ENCODE measurements around the gene OTOL1. TPM values are rescaled to one million over a fixed set of nuclear protein-coding genes. Genes with fewer than 3 reads are reported as not detected.

The OTOL1 gene
- total and polyA plus RNA-seq, 2 donors (not counting 3 experiments of a cell fraction or from before 2014, with no cell fraction given), result not detected

- H3K4me2 ChIP-seq (ENCODE audit: insufficient read depth, low read length), result no peak overlapping the region
- intact Hi-C loops (cut with micrococcal nuclease) (no loop called here), dilution Hi-C loops (cut with MboI; ENCODE audit: extremely low pct_ligation_motif_present, low sequenced_read_pairs) (no loop called here)
- FAIRE-seq (no peak), DNase-seq (ENCODE audit: low read depth, low spot score) (no peak)
- no peaks in the 10 kb centered on the region for H3K4me1 ChIP-seq (ENCODE audit: control insufficient read depth, extremely low read depth, insufficient read depth, low read length)
- H3K9me1 ChIP-seq (replicated peaks; ENCODE audit: control insufficient read depth, extremely low read depth, insufficient read depth, low read length), result no peaks in the 10 kb centered on the region
- H3K36me3 ChIP-seq (ENCODE audit: control insufficient read depth in 2 of 2, extremely low read depth in 1 of 2, insufficient read depth in 2 of 2, low read length in 2 of 2), result no peaks in the 10 kb centered on the region
- H3K4me3 ChIP-seq (replicated peaks in 1 of 3; ENCODE audit: insufficient read depth in 1 of 3, low read depth in 1 of 3, low read length in 3 of 3), result no peak overlapping the region
- no peak overlapping the region for H3K9ac ChIP-seq (replicated peaks; ENCODE audit: extremely low read depth, insufficient read depth, low read length)
- ChIA-PET POLR2A (no interaction called here), CTCF (no interaction called here)
- H3K27ac ChIP-seq (ENCODE audit: insufficient read depth, low read depth, low read length), result no peak overlapping the region
- H3K9me3 ChIP-seq (replicated peaks; ENCODE audit: control insufficient read depth, insufficient read depth, low read length), result no peaks in the 10 kb centered on the region
- H4K20me1 ChIP-seq (replicated peaks; ENCODE audit: control insufficient read depth, extremely low read depth, insufficient read depth, low read length), result no peaks in the 10 kb centered on the region
- no peaks in the 10 kb centered on the region for H3K79me2 ChIP-seq (ENCODE audit: control insufficient read depth, insufficient read depth, low read length)
- H3K27me3 ChIP-seq (ENCODE audit: control insufficient read depth in 2 of 2, insufficient read depth in 2 of 2, low read length in 2 of 2), result no peaks in the 10 kb centered on the region
- H2AFZ ChIP-seq (ENCODE audit: low read depth, low read length), result no peak overlapping the region
- no TSS peak for BruUV-seq (replicated peaks)
- TF ChIP-seq POLR2AphosphoS5 (IDR thresholded peaks at IDR 0.05; ENCODE audit: insufficient read depth, low read depth, low read length) (no peak), CTCF (IDR thresholded peaks at IDR 0.05; ENCODE audit: extremely low read depth in 1 of 2, insufficient read depth in 1 of 2, low read depth in 1 of 2, low read length in 2 of 2) (no peak), EZH2 (IDR thresholded peaks at IDR 0.05; ENCODE audit: borderline replicate concordance, low read depth, low read length, severe bottlenecking) (no peak), GATA2 (IDR thresholded peaks at IDR 0.05; ENCODE audit: insufficient read depth, insufficient read length, low read depth, low read length) (no peak)
- TF ChIP-seq, protein P1, sequence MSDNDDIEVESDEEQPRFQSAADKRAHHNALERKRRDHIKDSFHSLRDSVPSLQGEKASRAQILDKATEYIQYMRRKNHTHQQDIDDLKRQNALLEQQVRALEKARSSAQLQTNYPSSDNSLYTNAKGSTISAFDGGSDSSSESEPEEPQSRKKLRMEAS (IDR thresholded peaks at IDR 0.05; ENCODE audit: insufficient read depth, insufficient read length), result no peak
Observed at GRCh38 chr3:161540594-161540993, 44.0 kb downstream of the OTOL1 start.

DNA sequence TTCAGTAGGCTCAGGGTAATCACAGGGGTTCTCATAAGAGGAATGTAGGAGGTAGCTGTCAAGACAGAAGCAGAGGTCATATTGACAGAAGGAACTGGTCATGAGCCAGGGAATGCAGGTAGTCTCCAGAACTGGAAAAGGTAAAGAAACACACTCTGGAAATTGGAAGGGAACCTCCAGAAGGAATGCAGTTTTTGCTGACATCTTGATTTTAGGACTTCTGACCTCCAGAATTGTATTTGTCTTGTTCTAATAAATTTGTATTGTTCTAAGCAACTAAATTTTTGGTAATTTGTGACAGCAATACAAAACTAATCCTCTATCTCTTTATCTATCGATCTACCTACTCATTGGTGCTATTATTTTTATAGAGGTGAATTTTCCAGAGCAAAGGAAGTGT lies 49.2 kb downstream of the OTOL1 start:
- CTCF ChIA-PET, result no interaction called here
- dilution Hi-C loops (cut with MboI; ENCODE audit: extremely low pct_ligation_motif_present, low sequenced_read_pairs), result no loop called here

More for the DNA sequence above, 49.2 kb downstream of the OTOL1 start:
- POLR2A ChIA-PET, result no interaction called here
- no peaks in the 10 kb centered on the region for H3K79me2 ChIP-seq (ENCODE audit: control insufficient read depth, insufficient read depth, low read length)
- no peak overlapping the region for H2AFZ ChIP-seq (ENCODE audit: low read depth, low read length)
- H3K27ac ChIP-seq (ENCODE audit: insufficient read depth, low read depth, low read length), result no peak overlapping the region
- H3K9ac ChIP-seq (replicated peaks; ENCODE audit: extremely low read depth, insufficient read depth, low read length), result no peak overlapping the region
- intact Hi-C loops (cut with micrococcal nuclease), result no loop called here
- no peaks in the 10 kb centered on the region for H3K4me1 ChIP-seq (ENCODE audit: control insufficient read depth, extremely low read depth, insufficient read depth, low read length)
- no peak for FAIRE-seq
- DNase-seq (ENCODE audit: low read depth, low spot score), result no peak
- H3K9me1 ChIP-seq (replicated peaks; ENCODE audit: control insufficient read depth, extremely low read depth, insufficient read depth, low read length), result no peaks in the 10 kb centered on the region
- no TSS peak for BruUV-seq (replicated peaks)
- H3K9me3 ChIP-seq (replicated peaks; ENCODE audit: control insufficient read depth, insufficient read depth, low read length), result no peaks in the 10 kb centered on the region
- no peaks in the 10 kb centered on the region for H3K36me3 ChIP-seq (ENCODE audit: control insufficient read depth in 2 of 2, extremely low read depth in 1 of 2, insufficient read depth in 2 of 2, low read length in 2 of 2)
- no peak overlapping the region for H3K4me3 ChIP-seq (replicated peaks in 1 of 3; ENCODE audit: insufficient read depth in 1 of 3, low read depth in 1 of 3, low read length in 3 of 3)
- no peaks in the 10 kb centered on the region for H4K20me1 ChIP-seq (replicated peaks; ENCODE audit: control insufficient read depth, extremely low read depth, insufficient read depth, low read length)
- TF ChIP-seq POLR2A (IDR thresholded peaks at IDR 0.05; ENCODE audit: low read depth, low read length) (no peak), GATA2 (IDR thresholded peaks at IDR 0.05; ENCODE audit: insufficient read depth, insufficient read length, low read depth, low read length) (no peak), POLR2AphosphoS5 (IDR thresholded peaks at IDR 0.05; ENCODE audit: insufficient read depth, low read depth, low read length) (no peak), FOS (IDR thresholded peaks at IDR 0.05; ENCODE audit: borderline replicate concordance, insufficient read depth, low read length) (no peak), JUN (IDR thresholded peaks at IDR 0.05; ENCODE audit: borderline replicate concordance, insufficient read depth, insufficient read length, low read depth) (no peak), MYC (IDR thresholded peaks at IDR 0.05; ENCODE audit: low read depth, low read length) (no peak), EZH2 (IDR thresholded peaks at IDR 0.05; ENCODE audit: borderline replicate concordance, low read depth, low read length, severe bottlenecking) (no peak), CTCF (IDR thresholded peaks at IDR 0.05; ENCODE audit: extremely low read depth in 1 of 2, insufficient read depth in 1 of 2, low read depth in 1 of 2, low read length in 2 of 2) (no peak)
- TF ChIP-seq, protein P1 (IDR thresholded peaks at IDR 0.05; ENCODE audit: insufficient read depth, insufficient read length), result no peak
- no peak overlapping the region for H3K4me2 ChIP-seq (ENCODE audit: insufficient read depth, low read length)
- no peaks in the 10 kb centered on the region for H3K27me3 ChIP-seq (ENCODE audit: control insufficient read depth in 2 of 2, insufficient read depth in 2 of 2, low read length in 2 of 2)

All from endothelial cell of umbilical vein (primary cell).